Prostate gland (tissue), 2 donors: ENCODE measurements around the gene SNX10.

Source experiments
- POLR2A ChIP-seq: fragments of 450-650 bp; IDR thresholded peaks from one replicate; pipeline ENCODE4 v1.6.1; 2016; ENCODE audit warnings: antibody characterized with exemption, mild to moderate bottlenecking
- POLR2AphosphoS5 ChIP-seq: sonication (generic); formaldehyde crosslinking; IDR thresholded peaks from one replicate; pipeline ENCODE4 v1.6.1; 2017; ENCODE audit warnings: antibody characterized with exemption
- TF ChIP-seq, protein P1 (sequence below), 4 experiments: fragments of 200-600 bp in 2 of 4; fragments of 450-650 bp in 2 of 4; sonication (generic) in 2 of 4; IDR thresholded peaks; 1 replicate in 3 of 4; 2 replicates in 1 of 4; pipeline ENCODE4 v1.5.1; 2016 to 2019; ENCODE audit warnings: antibody characterized with exemption in 4 of 4, mild to moderate bottlenecking in 2 of 4, moderate library complexity in 2 of 4

DNA sequence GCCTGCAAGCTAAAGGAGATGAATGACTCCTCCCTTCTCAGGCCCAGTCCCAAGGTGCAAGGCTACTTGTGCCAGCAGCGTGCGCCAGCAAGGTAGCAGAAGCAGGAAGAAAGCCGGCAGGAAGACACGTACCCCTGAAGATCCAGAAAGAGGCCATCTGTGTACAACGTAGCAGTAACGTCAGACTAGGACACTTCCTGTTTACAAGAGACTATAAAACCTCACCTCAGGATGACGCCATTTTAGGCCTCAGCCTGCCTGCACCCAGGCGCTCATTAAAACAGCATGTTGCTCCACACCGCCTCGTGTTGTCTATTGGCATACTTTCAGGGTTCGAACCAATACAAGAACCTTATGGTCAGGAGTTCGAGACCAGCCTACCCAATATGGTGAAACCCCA is 41.4 kb upstream of the SNX10 start:
- TF ChIP-seq POLR2AphosphoS5, result no peak
- no peak for TF ChIP-seq POLR2A
- TF ChIP-seq, protein P1, sequence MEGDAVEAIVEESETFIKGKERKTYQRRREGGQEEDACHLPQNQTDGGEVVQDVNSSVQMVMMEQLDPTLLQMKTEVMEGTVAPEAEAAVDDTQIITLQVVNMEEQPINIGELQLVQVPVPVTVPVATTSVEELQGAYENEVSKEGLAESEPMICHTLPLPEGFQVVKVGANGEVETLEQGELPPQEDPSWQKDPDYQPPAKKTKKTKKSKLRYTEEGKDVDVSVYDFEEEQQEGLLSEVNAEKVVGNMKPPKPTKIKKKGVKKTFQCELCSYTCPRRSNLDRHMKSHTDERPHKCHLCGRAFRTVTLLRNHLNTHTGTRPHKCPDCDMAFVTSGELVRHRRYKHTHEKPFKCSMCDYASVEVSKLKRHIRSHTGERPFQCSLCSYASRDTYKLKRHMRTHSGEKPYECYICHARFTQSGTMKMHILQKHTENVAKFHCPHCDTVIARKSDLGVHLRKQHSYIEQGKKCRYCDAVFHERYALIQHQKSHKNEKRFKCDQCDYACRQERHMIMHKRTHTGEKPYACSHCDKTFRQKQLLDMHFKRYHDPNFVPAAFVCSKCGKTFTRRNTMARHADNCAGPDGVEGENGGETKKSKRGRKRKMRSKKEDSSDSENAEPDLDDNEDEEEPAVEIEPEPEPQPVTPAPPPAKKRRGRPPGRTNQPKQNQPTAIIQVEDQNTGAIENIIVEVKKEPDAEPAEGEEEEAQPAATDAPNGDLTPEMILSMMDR (IDR thresholded peaks at IDR 0.05), result no peak
